HG02678 (cell line): Measurements from ENCODE around the gene SLCO2A1.

Experiments
- ATAC-seq: cut with Tn5 transposase; IDR thresholded peaks from one replicate; pipeline ENCODE4 v1.9.1; 2021; ENCODE audit warnings: mild to moderate bottlenecking, moderate library complexity; ENCODE audit not compliant: unreplicated experiment

SLCO2A1 gene

DNA sequence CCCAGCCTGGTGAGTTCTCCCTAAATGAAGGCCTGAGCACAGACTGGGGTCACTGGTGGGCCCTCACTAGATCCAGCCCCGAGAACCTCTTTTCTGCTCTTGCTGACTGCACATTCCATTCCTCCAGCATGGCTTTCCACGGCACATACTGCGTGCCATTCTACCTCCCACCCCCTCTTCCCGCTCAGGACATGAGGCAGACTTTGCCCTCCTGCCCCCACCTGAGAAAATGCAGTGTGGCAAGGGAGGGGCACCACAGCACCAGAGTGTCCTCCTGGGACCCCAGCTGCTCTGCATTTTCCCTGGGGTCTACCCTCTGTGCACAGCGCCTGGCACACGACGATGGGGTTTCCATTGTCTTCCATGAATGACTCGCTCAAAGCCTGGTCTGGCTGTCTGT is 6.1 kb upstream of the SLCO2A1 start:
- ATAC-seq = no peak

- no peak for ATAC-seq
Observed at GRCh38 chr3:134034005-134034785, 4.5 kb upstream of the SLCO2A1 start.

GRCh38 chr3:134033315-134033996 is 3.7 kb upstream of the SLCO2A1 start:
- ATAC-seq = no peak

DNA sequence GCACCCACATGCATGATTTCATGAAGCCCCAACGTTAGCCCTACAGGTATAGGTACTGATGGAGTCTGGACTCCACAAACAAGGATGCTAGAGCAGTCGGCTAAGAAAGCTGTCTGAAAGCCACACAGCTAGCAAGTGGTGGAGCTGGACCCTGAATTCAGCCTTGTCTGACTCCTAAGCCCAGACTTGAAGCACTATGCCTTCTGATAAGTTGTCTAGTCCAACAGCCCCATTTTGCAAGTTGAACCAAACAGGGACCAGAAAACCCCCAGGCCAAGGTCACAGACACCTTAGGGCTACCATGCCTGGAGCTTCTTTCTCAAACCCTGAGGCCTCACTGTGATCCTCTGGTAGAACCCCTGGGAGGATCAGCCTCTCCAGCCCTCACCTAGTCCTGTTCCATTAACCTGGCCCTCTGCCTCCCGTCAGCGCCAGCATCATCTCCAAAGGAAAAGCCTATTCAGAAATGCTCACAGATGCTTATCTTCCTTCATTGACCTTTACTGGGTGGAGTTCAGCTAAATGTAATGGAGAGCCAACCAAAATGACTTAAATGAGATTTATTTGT is 1.7 kb upstream of the SLCO2A1 start:
- ATAC-seq = no peak

GRCh38 chr3:134030379-134031347 is 938 bp upstream of the SLCO2A1 start:
- no peak for ATAC-seq

GRCh38 chr3:134029256-134029733 is 430 bp downstream of the SLCO2A1 start:
- ATAC-seq = no peak

- ATAC-seq = no peak
Observed at GRCh38 chr3:134028486-134029255, 1.1 kb downstream of the SLCO2A1 start.

DNA sequence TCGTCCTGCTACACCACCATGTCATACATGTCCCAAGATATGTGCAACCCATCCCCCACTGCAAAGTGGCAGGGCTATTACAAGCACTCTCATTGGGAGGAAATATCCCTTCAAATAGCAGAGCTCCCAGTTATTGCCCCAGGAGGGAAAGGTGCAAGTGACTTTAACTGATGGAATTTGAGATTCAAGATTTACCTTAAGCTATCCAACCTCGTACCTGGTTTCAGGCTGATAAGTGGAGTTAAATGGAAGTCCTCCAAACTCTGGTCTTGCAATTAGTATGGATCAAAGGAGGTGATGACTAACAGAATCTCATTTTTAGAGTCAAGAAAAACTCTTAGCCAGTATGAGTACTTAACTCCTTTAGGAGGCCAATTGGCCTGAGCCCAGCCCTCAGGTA is 2.1 kb downstream of the SLCO2A1 start:
- no peak for ATAC-seq

DNA sequence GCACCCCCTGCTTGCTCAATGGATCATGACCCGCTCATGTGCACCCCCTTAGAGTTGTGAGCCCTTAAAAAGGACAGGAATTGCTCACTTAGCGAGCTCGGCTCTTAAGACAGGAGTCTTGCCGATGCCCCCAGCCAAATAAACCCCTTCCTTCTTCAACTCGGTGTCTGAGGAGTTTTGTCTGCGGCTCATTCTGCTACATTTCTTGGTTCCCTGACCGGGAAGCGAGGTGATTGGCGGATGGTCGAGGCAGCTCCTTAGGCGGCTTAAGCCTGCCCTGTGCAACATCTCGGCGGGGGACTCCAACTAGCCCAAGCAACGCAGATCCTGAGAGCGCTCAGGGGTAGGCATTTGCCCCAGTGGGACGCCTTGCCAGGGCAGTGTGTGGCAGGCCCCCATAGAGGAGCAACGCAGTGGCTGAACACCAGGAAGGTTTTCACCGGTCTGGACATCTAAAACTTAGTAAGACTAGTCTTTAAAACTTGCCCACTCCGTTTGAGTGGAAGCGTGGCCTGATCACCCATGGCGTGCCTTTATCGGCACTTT is 9.5 kb downstream of the SLCO2A1 start:
- no peak for ATAC-seq

GRCh38 chr3:134018850-134019249 is 10.9 kb downstream of the SLCO2A1 start:
- ATAC-seq = no peak

- no peak for ATAC-seq
Observed at GRCh38 chr3:134018406-134018805, 11.3 kb downstream of the SLCO2A1 start.

GRCh38 chr3:134017490-134017889 is 12.2 kb downstream of the SLCO2A1 start:
- ATAC-seq = no peak

DNA sequence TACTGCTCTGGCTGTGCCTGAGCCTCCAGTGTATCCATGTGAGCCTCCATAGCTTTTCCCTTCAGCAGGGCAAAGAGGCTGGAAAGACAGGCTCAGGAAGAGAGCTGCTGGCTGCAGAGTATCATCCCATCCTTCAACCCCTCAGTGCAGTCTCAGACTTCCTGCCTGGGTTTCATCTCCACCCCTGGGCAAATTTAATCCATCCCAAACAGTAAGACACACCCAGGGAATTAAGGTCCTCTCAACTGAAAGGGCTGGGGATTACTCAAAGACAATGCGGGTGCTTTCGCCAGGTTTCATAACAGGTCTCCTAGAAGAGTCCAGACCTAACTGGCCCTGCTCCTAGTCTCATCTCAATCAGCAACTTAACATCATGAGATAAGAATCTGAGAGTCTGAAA is 15.5 kb downstream of the SLCO2A1 start:
- ATAC-seq = no peak

DNA sequence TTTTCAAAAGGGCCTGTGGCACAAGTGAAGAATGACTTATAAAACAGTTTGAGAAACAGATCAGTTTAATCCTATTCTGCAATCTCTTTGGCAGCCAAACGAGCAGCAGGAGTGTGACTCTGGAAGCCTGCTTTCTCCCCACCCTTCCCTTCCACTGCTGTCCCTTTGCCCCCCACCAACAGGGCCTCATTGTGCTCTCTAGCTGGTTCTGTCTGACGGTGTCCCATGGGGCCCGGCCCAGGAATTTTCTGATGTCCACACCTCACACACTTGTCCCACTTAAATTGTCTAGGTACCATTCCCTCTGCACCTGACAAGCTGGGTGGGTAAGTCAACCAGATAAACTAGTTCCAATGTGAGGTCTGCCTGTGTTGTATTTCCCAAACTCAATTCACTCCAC is 16.4 kb downstream of the SLCO2A1 start:
- no peak for ATAC-seq

DNA sequence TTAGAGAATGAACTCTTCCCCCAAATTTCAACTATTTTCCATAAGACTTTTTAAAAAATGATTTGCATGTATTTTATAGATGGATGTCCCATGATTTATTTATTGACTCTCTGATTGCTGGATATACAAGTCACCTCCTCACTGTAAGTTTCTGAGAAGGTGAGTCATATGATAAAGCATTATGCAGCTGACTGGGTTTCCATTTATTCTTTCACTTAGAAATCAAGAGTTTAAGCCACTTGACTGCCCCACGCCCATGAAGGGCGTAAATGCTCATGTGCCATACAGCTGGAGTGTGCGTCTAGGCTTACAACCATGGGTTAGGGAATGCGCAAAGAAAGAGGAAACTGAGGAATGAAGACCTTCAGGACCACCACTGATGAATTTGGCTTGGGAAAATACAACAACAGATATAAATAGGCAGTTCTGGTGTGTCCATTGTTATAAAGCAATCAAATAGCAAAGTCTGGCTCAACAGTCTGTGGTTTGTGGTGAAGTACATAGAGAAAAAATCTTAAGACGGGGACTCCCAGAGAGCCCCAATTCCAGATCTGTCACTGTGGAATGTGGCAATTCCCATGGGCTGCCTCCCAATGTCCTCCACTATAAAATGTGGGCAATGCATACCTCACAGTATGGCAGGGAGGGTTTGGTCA is 20.3 kb downstream of the SLCO2A1 start:
- no peak for ATAC-seq

GRCh38 chr3:134008630-134009156 is 21.0 kb downstream of the SLCO2A1 start:
- ATAC-seq = no peak

- no peak for ATAC-seq
Observed at GRCh38 chr3:134007819-134008218, 21.9 kb downstream of the SLCO2A1 start.

DNA sequence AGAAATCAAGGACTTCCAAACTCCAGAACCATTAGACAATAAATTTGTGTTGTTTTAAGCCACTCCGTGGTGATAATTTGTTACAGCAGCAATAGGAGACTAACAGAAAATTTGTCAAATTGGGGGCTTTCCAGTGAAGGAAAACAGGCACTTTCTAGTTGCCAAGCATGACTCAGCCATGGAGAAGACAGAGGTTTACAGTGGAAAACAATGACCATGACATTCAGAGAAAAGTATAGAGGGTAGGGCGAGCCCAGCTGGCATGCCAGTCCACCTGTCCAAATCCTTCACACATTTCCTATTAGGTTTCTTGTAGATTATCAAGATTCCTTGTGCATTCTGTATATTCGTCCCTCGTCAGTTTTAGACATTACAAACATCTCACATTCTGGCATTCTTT is 24.9 kb downstream of the SLCO2A1 start:
- ATAC-seq = no peak

DNA sequence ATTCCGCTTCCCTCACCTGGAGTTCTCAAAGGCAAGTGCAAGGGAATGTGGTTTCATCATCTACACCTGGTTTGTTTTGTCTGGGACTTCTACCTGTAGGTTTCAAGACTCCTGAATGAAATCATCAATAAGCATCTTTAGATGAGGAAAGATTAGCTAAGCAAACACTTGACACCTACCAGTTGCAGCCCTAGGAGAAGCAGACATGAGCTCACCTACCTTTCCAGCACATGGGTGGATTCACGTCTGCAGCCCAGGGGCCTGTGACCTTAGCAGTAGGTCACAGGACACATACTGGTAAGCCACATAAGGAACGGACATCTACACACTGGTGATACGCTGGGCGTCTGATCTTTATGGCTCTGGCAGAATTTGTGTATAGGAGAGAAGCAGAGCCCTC is 26.7 kb downstream of the SLCO2A1 start:
- no peak for ATAC-seq
